Body of pancreas (tissue), 4 donors: ENCODE data around the gene TMEM182. TPM values are rescaled to one million over a fixed set of nuclear protein-coding genes. Genes with fewer than 3 reads are reported as not detected.

Experiments
- ATAC-seq: fragments of 150-250 bp; one replicate; pipeline ENCODE4 v1.9.1; 2016
- DNase-seq, 4 donors: peaks; one replicate each; pipeline ENCODE4 v3.0.0-alpha.2; 2019
- H3K27ac ChIP-seq, 4 donors: fragments of 200-600 bp; sonication (generic); 1 replicate in 3 of 4; 2 replicates in 1 of 4; pipeline versions ENCODE4 v1.5.1 to v1.6.1; 2016 to 2019; ENCODE audit warnings: mild to moderate bottlenecking in 1 of 4, mixed read lengths in 1 of 4, moderate library complexity in 1 of 4
- H3K27me3 ChIP-seq, 2 donors: fragments of 200-600 bp; sonication (generic); one replicate each; pipeline ENCODE4 v1.6.0; 2016; ENCODE audit warnings: mild to moderate bottlenecking in 1 of 2
- H3K36me3 ChIP-seq, 2 donors: fragments of 200-600 bp; sonication (generic); replicated peaks in 1 of 2; 2 replicates each; pipeline ENCODE4 v1.5.1; 2016; ENCODE audit warnings: low read depth in 2 of 2; ENCODE audit not compliant: insufficient read depth in 1 of 2
- H3K4me1 ChIP-seq: fragments of 200-600 bp; sonication (generic); one replicate; pipeline ENCODE4 v1.6.0; 2016
- H3K4me3 ChIP-seq, 2 donors: fragments of 200-600 bp; sonication (generic); 1 replicate in 1 of 2; 2 replicates in 1 of 2; pipeline ENCODE4 v1.5.1; 2016 to 2019
- H3K9me3 ChIP-seq, 3 donors: fragments of 200-600 bp; sonication (generic); 1 replicate in 2 of 3; 2 replicates in 1 of 3; pipeline ENCODE4 v1.5.1; 2016
- CTCF ChIP-seq, 7 experiments: fragments of 450-650 bp in 4 of 7; fragments of 200-600 bp in 3 of 7; sonication (generic) in 3 of 7; IDR thresholded peaks; one replicate each; pipeline ENCODE4 v1.5.1; 2016 to 2019; ENCODE audit warnings: antibody characterized with exemption in 7 of 7
- POLR2A ChIP-seq, 3 donors: fragments of 450-650 bp; IDR thresholded peaks; one replicate each; pipeline ENCODE4 v1.6.1; 2016; ENCODE audit warnings: antibody characterized with exemption in 3 of 3, mild to moderate bottlenecking in 2 of 3
- WGBS, 2 donors: methylation state at CpG; one replicate each; pipeline ENCODE4 v1.1.5; 2017; 5-methylcytosine and 5-hydroxymethylcytosine counted together
- intact Hi-C: fragments of 100-400 bp; cut with DNase I; formaldehyde crosslinking; loops from one replicate; pipeline ENCODE4 v1.15.1; 2023
- total RNA-seq, 2 donors: library from RNA; depleted of rRNA; stranded (reverse); fragments of >200 nt; gene quantifications; one replicate each; pipeline ENCODE4 v1.1.0, GENCODE V29; 2016

TMEM182 gene
- total RNA-seq, 2 donors from 2014 or later = 0.33 to 1.8 TPM

- TF ChIP-seq CTCF (IDR thresholded peaks at IDR 0.05) (no peak), POLR2A (IDR thresholded peaks at IDR 0.05) (no peak)
- intact Hi-C loops = no loop called here
- H3K9me3 ChIP-seq = no peaks in the 10 kb centered on the region
- H3K27me3 ChIP-seq = no peaks in the 10 kb centered on the region
- H3K36me3 ChIP-seq = peaks cover 0 to 2% of the 10 kb centered on the region in 2 donors
- no peak for ATAC-seq
- no peak overlapping the region for H3K4me3 ChIP-seq
- H3K27ac ChIP-seq = no peak overlapping the region
- 86 to 97% methylated on average over 3 of the region's 3 CpGs for WGBS, 2 donors
- no peaks in the 10 kb centered on the region for H3K4me1 ChIP-seq
- no peak for DNase-seq
These were observed 8.7 kb downstream of the TMEM182 start for GRCh38 chr2:102770506-102770905.

- Histone ChIP-seq H3K4me1 (no peaks in the 10 kb centered on the region), H3K36me3 (peaks cover 0 to 2% of the 10 kb centered on the region in 2 donors), H3K9me3 (no peaks in the 10 kb centered on the region), H3K27me3 (no peaks in the 10 kb centered on the region), H3K27ac (no peak overlapping the region), H3K4me3 (no peak overlapping the region)
- ATAC-seq (no peak), DNase-seq (no peak)
- WGBS, 2 donors = 77 to 85% methylated on average over 3 of the region's 3 CpGs
- no peak for TF ChIP-seq POLR2A (IDR thresholded peaks at IDR 0.05)
- TF ChIP-seq CTCF (IDR thresholded peaks at IDR 0.05) = no peak
- intact Hi-C loops = no loop called here
These were observed 9.3 kb downstream of the TMEM182 start for GRCh38 chr2:102771114-102771513.

- H3K4me3 ChIP-seq = no peak overlapping the region
- no peaks in the 10 kb centered on the region for H3K4me1 ChIP-seq
- no peak for TF ChIP-seq POLR2A (IDR thresholded peaks at IDR 0.05)
- TF ChIP-seq CTCF (IDR thresholded peaks at IDR 0.05) = no peak
- DNase-seq = no peak
- H3K27ac ChIP-seq = no peak overlapping the region
- H3K9me3 ChIP-seq = no peaks in the 10 kb centered on the region
- peaks cover 0 to 2% of the 10 kb centered on the region in 2 donors for H3K36me3 ChIP-seq
- WGBS, 2 donors = 83 to 87% methylated on average over 3 of the region's 3 CpGs
- ATAC-seq = no peak
- no peaks in the 10 kb centered on the region for H3K27me3 ChIP-seq
- intact Hi-C loops = no loop called here
These were observed 10.8 kb downstream of the TMEM182 start for GRCh38 chr2:102772659-102773058.

GRCh38 chr2:102773149-102773705, 11.4 kb downstream of the TMEM182 start:
- no peak overlapping the region for H3K4me3 ChIP-seq
- peaks cover 0 to 2% of the 10 kb centered on the region in 2 donors for H3K36me3 ChIP-seq
- DNase-seq (no peak), ATAC-seq (no peak)
- 83% methylated on average over 5 of the region's 5 CpGs for WGBS, 2 donors
- H3K4me1 ChIP-seq = no peaks in the 10 kb centered on the region
- no peaks in the 10 kb centered on the region for H3K27me3 ChIP-seq
- TF ChIP-seq CTCF (IDR thresholded peaks at IDR 0.05) = no peak
- intact Hi-C loops = no loop called here
- no peak overlapping the region for H3K27ac ChIP-seq
- H3K9me3 ChIP-seq = no peaks in the 10 kb centered on the region

- no peaks in the 10 kb centered on the region for H3K4me1 ChIP-seq
- TF ChIP-seq CTCF (IDR thresholded peaks at IDR 0.05) (no peak), POLR2A (IDR thresholded peaks at IDR 0.05) (no peak)
- no peaks in the 10 kb centered on the region for H3K36me3 ChIP-seq
- no peaks in the 10 kb centered on the region for H3K9me3 ChIP-seq
- 100% methylated on average over 1 of the region's 1 CpG for WGBS, 2 donors
- intact Hi-C loops = no loop called here
- no peak overlapping the region for H3K27ac ChIP-seq
- H3K27me3 ChIP-seq = no peaks in the 10 kb centered on the region
- ATAC-seq = no peak
- H3K4me3 ChIP-seq = no peak overlapping the region
- no peak for DNase-seq
These were observed 16.4 kb downstream of the TMEM182 start for GRCh38 chr2:102778260-102778659.
